ENCODE results near the gene RPS6KB1.
A peak's percentile ranks its signal among the peaks of the same experiment; 100 is the strongest.
"Not testable (repeated sequence)": the region's sequence is repeated elsewhere in the genome, so short reads cannot be mapped to it uniquely, and the experiment has no call there.

The RPS6KB1 gene

DNA sequence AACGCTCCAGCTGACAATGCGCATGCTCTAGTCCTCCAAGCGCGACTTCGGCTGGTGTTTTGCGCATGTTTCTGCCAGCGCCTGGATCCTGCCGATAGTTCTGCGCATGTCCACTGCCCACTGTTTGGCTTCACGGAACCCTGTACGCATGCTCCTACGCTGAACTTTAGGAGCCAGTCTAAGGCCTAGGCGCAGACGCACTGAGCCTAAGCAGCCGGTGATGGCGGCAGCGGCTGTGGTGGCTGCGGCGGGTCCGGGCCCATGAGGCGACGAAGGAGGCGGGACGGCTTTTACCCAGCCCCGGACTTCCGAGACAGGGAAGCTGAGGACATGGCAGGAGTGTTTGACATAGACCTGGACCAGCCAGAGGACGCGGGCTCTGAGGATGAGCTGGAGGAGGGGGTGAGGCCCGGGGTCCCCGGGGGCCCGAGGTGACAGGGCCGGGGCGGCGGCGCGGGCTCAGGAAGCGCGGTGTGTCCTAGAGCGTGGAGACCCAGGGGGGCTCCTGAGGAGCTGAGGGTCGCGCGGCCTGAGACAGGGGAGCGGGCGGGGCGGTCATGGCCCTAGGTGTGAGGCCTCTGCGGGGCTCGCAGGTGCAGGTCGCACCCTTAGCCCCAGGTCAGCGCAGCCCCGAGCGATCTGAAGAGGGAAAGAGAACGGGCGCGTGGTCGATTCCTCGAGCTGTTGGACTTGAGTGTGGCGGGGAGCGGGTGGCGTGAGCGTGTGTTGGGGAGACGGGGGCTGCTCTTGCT, at the start of gene RPS6KB1, which contains the start of gene TUBD1:
TSS of gene RPS6KB1 (plus strand) at position 198 of the 752 bp plus-strand sequence. CDS start at position 262, 64 bp downstream.
TSS of gene TUBD1 (minus strand) at position 20 of the 752 bp plus-strand sequence. CDS start 1,941 bp downstream, outside the sequence.
- peak; percentile 99 for DNase-seq

DNA sequence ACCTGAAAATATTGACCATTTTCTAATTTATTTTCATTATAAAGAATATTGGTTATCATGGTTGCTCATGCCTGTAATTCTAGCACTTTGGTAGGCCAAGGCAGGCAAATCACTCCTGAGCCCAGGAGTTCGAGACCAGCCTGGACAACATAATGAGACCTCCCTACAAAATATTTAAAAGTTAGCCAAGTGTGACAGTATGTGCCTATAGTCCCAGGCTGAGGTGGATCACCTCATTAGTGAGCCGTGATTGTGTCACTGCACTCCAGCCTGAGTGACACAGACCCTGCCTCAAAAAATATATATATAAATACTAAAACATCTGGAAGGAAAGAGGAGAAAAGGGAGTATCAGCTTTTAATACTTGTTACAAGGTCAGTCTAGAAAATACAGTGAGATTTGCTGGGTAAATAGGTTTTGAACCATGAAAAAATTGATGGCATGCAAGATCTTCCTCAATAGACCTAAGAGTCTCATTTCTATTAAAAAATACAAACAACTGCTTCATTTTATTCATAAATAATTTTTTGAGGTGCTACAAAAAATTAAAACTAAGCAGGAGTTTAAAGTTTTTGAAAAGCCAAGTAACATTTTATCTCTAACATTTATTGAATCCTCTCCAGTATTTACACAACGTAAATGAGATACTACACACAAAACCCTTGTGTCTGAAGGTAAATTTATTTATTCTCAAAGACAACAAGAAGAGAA, 47.9 kb upstream of the RPS6KB1 start:
- peak; percentile 8 for DNase-seq

DNA sequence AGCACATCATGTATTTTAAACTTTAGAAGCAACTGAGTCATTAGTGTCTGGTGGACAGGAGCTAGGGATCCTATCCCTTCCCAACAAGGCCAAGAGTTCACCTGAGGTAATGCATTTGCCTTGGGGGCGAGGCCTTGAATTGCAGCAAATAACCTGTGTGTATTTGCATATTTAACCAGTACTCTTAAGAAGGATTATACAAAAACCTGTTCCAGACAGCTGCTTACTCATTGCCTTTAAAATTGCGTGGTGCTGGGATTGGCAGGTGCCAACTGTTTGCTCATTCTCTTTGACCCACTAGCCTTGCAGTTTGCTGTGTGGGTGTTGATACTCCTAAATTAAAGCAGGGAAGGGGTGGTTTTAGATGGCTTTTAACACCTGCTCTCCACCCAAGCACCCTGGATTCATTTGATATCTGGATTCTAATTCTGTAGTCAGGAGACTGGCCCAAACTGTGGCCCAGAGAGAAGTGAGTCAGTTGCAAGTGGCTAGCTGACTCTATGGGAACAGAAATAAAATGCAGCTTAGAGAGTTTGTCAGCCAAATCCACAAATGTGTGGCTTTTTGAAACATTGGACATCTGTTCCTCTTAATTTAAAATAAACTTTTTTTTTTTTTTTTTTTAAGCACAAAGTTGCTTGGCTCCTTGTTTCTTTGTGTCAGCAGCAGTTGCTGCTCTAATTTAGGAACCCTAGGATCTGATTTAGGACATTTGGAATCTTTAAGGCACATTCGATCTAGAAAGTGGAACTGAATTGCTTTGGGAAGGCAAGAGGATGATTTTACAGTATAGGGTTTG, 47.1 kb upstream of the RPS6KB1 start:
- peak; percentile 44 for DNase-seq

DNA sequence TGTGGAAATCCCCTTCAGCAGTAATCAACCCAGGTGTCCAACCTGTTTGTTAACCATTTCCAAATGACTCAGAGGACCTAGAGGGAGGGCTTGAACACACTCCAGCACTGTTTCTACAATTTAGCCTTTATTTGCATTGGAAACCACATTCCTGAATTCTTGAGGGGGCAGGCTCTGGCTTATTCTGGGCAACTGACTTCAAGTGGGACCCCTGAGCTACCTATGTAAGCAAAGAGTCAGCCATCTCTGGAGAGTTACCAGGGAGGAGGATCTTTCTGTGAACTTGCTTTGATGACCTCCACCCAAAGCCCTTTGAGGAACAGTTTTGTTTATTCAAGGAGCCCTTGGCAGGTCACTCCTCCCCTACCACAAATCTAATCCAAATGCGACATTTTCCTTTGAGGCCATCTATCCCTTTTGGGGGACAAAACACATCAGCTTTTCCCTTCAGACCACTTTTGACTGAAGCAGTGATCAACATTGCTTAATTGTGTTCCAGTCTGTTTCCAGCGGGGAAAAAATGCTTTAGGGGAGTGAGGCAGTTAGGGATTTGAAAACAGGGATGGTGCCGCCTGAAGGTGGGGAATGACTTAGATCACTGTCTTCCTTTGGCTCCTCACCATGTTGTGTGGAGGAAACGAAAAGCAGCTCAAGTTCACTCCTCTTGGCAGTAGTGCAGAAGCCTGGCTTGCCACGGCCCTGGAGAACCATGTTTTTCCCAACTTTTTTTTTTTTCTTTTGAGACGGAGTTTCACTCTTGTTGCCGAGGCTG, 46.3 kb upstream of the RPS6KB1 start:
- DNase-seq = no peak

DNA sequence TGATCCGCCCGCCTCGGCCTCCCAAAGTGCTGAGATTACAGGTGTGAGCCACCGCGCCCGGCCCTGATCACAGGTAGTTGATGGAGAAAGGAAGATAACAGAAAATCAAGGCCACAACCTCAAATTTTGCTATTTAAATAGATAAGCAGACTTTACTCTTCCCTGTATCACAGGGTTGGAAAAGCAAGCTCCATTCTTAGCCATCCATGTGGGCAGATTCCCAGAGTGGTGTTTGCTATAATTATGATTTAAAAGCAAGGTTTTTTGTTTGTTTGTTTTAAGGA, 44.6 kb upstream of the RPS6KB1 start:
- DNase-seq = no peak

DNA sequence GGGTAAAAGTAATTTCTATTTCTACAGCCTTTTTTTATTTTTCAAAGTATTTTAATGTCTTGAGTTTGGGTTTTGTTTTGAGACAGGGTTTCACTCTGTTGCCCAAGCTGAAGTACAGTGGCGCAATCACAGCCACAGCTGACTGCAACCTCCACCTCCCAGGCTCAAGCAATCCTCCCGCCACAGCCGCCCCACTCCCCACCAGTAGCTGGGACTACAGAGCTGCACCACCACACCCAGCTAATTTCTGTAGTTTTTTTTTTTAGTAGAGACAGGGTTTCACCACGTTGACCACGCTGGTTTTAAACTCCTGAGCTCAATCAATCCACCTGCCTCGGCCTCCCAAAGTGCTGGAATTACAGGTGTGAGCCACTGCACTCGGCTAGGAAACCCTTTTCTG, 44.1 kb upstream of the RPS6KB1 start:
- peak; percentile 20 for DNase-seq

DNA sequence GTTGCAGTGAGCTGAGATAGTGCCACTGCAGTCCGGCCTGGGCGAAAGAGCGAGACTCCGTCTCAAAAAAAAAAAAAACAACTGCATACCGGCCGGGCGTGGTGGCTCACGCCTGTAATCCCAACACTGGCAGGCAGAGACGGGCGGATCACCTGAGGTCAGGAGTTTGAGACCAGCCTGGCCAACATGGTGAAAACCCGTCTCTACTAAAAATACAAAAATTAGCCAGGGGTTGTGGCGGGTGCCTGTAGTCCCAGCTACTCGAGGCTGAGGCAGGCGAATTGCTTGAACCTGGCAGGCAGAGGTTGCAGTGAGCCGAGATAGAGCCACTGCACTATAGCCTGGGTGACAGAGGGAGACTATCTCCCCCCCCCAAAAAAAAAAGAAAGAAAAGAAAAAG, 42.6 kb upstream of the RPS6KB1 start:
- not testable (repeated sequence) for DNase-seq

DNA sequence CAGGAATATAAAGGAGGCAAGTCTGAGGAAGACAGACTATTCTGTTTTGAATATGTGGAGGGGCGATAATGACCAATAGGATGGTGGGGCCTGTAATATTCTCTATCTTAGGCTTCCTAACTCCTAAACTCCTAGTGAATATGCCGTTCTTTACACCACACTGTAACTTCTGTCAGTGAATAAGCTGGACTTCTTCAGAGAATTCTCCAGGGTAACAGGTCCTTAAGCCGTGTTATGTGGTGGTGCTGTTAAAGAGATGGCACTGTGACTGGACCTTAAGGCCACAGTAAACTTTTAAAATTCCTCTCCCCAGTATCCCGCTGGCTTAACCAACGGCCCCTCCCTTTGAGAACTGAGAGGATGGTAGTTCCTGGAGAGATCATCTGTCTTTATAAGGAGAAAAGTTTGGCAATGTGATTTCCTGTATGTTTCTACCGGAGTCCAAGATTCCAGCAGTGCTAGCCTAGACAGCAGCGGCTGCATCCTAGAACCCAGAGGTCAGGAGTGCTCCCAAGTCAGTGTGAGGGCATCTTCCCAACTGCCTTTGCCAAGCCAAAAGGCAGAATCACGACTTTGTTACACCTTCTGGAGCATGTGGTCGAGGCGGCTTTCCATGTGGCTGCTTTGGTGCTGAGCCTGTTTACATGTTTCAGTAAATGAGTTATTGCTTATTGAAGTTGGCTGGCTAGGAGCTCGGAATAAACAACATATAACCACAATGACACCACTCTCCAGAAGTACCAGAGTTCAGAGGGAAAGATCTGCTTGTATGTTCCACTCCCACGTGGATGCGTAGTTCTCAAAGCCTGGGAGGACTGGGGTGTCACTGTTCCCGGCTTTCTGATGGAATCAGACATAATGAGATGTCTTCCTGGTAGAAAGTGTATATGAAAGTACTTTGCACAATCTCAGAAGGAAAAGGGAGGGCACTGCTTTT, 41.2 kb upstream of the RPS6KB1 start:
- no peak for DNase-seq

DNA sequence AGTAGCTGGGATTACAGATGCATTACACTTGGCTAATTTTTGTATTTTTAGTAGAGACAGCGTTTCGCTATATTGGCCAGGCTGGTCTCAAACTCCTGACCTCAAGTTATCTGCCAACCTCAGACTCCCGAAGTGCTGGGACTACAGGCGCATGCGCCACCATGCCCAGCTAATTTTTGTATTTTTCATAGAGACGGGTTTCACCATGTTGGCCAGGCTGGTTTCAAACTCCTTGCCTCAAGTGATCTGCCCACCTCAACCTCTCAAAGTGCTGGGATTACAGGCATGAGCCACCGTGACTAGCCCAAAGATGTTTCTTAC, 40.1 kb upstream of the RPS6KB1 start:
- not testable (repeated sequence) for DNase-seq

DNA sequence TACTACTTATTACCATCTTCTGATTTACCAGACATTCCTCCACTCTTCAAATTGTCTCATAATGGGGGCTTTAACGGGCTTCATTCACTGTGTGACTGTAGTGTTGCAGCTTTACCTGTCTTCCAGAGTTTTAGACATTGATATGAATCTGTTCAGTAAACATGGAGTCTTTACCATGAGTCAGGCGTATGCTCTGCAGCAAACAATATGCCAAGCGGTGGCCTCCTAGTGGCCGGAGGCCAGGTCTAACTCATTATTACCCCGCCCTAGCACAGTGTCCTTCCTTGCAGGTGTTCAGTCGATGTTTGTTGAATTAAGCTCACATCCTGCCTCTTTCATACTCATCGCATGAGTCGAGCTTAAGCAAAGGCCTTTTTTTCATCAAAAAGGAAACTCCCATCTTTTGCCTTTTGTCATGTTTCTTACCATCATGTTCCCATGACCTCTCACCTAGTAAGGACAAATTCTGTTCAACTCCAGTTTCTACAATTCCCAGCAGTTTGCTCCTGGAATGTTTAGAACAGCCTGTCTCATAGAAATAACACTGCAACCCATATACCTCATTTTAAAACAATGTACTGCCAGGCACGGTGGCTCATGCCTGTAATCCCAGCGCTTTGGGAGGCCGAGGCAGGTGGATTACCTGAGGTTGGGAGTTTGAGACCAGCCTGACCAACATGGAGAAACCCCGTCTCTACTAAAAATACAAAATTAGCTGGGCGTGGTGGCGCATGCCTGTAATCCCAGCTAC, 39.6 kb upstream of the RPS6KB1 start:
- DNase-seq = peak; percentile 50

DNA sequence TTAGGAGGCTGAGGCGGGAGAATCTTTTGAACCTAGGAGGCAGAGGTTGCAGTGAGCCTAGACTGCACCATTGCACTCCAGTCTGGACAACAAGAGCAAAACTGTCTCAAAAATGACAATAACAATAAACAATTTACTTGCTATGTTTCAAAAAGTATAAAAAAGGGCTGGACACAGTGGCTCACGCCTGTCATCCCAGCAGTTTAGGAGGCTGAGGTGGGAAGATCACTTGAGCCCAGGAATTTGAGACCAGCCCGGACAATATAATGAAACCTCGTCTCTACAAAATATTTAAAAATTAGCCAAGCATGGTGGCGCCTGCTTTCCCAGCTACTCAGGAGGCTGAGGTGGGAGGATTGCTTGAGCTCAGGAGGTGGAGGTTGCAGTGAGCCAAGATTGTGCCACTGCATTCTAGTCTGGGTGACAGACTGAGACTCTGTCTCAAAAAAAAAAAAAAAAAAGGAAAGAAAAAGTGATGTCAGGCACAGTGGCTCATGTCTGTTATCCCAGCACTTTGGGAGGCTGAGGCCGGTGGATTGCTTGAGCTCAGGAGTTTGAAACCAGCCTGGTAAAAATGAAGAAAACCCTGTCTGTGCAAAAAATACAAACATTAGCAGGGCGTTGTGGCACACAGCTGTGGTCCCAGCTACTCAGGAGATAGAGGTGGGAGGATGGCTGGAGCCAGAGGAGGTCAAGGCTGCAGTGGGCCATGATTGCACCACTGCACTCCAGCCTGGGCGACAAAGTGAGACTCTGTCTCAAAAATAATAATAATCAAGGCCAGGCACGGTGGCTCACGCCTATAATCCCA, 38.8 kb upstream of the RPS6KB1 start:
- DNase-seq = not testable (repeated sequence)

DNA sequence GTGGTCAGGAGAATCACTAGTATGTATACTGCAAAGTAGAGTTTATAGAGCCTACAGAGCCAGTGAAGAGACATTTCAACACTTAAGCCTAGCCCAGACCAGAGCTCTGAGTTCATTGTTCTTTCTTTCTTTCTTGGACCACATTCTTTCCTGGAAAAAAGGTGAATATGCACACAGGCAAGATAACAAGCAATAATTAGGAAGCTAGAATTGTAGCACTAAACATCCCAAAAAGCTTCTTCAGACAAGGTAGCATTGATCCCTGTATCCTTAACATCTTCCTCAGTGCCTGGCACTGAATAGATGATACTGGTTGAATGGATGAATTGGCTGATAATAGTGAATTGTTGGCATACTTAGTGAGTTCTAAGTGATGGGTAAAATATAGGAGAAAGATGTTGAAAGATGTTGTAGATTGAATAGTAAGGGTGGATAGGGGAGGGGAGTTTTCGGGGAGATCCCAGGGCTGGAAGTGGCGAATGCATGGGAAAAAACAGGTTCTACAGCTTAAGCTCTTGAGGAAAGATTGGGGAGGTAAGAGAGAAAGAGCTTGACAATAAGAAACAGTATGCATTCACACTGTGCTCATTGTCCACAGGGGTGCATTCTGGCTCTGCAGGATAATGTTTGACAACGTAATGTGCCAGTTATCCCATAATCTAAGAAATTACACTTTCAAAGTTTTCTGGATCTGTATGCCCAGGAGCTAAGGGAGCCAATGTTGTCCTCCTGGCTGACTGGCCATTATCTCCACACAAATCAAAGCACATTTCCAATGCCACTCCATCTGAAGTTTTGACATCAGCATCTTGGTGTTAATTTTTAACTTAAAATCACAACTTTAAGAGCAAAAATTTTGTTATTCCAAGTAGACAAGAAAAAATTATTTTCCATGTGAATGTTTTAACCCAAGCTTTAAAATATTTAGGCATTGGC, 35.8 kb upstream of the RPS6KB1 start:
- no peak for DNase-seq

DNA sequence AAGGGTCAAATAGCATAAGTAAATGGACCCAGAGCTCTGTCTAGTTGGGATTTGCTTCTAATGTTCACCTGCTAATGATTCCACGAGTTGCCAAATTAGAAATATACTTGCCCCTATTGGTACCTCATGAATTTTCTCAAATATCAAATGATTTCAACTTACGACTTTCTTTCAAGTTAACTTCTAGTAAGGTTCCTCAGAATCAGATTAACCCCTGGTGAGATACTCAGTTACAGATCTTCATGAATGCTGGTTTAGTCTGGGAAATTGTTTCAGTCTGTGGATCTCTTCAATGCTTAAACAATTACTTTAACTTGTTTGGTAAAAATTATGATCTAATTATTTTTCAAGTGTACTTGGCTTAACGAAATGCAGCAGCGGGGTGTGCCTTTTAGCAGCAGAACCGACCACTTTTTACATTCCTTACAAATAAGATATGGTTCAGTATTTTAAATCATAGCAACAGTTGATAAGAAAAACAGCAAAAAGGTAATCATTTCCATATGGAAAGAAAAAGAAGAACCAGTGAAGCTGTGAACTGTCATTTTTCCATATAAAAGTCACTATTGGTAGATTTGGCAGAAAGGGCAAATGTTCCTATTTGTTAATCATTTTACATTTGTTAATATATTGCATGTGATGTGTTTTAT, 34.6 kb upstream of the RPS6KB1 start:
- DNase-seq = no peak

DNA sequence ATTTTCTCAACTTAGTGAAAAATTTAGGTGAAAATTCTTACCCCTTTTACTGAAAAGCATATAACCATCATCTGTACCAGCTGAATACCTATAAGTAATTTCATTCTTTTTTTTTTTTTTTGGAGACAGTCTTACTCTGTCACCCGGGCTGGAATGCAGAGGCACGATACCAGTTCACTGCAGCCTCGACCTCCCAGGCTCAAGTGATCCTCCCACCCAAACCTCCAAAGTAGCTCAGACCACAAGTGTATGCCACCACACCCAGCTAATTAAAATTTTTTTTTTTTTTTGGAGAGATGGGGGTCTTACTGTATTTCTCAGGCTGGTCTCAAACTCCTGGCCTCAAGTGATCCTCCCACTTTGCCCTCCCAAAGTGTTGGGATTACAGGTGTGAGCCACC, 34.0 kb upstream of the RPS6KB1 start:
- no peak for DNase-seq

DNA sequence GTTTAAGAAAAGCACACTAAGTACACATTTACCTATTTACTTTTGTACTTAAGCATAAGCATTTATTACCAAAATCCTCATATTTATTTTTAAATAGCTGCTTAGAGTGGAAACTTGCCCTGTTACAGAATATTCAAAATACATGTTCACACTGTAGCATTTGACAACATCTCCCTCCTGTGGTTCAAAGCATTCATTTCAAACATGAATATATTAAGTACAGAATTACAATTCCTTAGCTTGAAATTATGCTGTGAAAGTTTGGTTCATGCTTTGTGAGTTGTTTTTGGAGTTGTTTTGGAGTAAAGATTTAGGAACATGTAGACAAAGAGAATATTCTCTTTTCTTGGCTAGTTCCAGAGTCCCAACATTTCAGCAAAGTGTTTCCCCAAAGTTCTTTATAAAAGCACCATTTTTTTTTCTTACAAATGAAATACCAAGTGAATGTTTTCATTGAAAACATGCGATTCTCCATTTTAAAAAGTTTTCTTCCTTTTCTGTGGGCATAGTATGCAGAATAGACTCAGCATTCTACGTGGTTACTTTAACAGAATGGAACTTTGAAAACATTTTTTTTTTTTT, 33.4 kb upstream of the RPS6KB1 start:
- DNase-seq = peak; percentile 80

DNA sequence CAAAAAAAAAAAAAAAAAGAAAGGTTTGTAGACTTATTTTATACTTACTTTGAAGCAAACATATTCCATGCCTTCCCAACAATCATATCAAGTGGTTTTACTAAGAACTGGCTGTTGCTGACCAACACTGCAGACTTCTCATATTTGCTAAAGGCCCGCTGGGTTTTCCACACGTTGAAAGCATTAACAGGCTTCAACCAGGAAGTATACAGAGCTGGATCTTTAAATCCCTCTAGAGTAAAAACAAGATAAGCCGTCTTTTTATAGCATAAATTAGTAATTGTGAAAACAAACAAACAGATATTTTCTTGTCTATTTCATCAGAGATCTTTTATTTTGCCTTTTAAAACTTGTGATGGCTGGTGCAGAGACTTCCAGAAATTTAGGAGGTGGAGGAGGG, 29.3 kb upstream of the RPS6KB1 start:
- DNase-seq = no peak

DNA sequence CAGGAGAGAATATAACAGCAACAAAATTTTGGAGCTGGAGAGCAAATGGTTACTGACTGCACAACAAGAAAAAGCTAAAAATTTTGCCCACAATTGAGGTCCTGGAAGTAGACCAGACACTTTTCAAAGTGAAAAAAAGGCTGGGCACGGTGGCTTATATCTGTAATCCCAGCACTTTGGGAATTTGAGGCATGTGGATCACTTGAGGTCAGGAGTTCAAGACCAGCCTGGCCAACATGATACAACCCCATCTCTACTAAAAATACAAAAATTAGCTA, 23.0 kb upstream of the RPS6KB1 start:
- no peak for DNase-seq

DNA sequence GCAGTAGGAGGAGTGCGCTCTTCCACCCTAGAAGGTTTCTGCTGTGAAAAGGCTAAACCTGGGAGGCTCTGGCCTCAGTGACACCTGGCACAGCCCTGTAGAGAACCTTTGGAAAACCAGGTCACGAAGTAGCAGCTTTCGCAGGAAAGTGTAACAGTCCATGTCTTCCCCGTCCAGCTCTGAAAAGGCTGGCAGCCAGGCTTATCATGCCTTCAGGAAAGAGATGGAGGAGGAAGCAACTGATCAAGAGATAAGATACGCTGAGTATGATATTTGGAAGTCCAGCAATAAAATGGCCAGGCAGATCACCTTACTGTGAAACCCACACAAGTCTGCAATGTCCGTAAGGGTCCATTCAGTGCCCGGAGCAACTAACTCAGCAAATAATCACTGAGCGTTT, 22.4 kb upstream of the RPS6KB1 start:
- DNase-seq = no peak
